HG02678 (cell line): Measurements from ENCODE around the gene PTBP3.
"Not testable (repeated sequence)": the region's sequence is repeated elsewhere in the genome, so short reads cannot be mapped to it uniquely, and the experiment has no call there.

Experiments
- ATAC-seq: cut with Tn5 transposase; IDR thresholded peaks from one replicate; pipeline ENCODE4 v1.9.1; 2021; ENCODE audit warnings: mild to moderate bottlenecking, moderate library complexity; ENCODE audit not compliant: unreplicated experiment

Gene PTBP3

DNA sequence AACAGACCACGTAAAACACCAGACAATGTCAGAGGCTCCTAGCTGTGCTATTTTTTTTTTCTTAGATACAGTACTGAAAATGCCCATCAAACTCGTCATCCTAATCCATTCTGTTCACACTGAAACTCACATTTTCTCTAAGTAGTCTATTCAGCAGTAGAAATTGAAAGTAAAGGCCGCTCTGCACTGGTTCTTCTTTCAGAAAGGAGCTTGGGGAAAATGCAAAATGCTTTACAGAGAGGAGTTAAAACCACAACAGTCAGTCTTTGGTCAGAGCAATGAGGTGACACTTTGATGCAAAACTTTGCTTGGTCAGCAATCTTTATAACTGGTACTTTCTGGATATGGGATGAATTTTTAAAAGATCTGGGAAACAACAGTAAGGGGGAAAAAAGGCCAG, 114.5 kb downstream of the PTBP3 start:
- ATAC-seq = peak; percentile 96

GRCh38 chr9:112212926-112213325, 120.5 kb downstream of the PTBP3 start:
- no peak for ATAC-seq

- ATAC-seq = no peak
These were observed 126.0 kb downstream of the PTBP3 start for GRCh38 chr9:112207451-112207850.

GRCh38 chr9:112203536-112203935, 129.9 kb downstream of the PTBP3 start:
- no peak for ATAC-seq

- ATAC-seq = no peak
These were observed 132.7 kb downstream of the PTBP3 start for GRCh38 chr9:112200711-112201110.

DNA sequence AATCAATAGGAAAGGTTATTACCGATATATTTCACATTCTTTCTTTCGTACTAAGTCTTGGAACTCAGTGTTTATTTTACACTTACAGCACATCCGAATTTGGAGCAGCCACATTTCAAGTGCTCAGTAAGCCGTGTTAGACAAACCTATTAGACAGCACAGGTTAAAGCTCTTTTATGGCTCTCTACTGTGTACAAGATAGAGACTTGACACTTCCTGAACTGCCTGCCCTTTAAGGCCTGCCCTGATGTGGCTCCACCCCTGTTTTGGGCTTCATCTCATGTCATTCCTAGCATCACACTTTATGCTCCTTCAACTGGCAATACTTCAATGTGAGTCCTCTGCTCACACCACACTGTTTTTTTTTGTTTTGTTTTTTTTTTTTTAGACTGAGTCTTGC, 134.8 kb downstream of the PTBP3 start:
- no peak for ATAC-seq

- no peak for ATAC-seq
These were observed 138.4 kb downstream of the PTBP3 start for GRCh38 chr9:112194969-112195431.

GRCh38 chr9:112193572-112194288, 139.7 kb downstream of the PTBP3 start:
- ATAC-seq = no peak

DNA sequence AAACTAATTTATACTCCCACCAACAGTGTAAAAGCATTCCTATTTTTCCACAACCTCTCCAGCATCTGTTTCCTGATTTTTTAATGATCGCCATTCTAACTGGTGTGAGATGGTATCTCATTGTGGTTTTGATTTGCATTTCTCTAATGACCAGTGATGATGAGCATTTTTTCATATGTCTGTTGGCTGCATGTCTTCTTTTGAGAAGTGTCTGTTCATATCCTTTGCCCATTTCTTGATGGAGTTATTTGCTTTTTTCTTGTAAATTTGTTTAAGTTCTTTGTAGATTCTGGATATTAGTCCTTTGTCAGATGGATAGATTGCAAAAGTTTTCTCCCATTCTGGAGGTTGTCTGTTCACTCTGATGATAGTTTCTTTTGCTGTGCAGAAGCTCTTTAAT, 143.1 kb downstream of the PTBP3 start:
- not testable (repeated sequence) for ATAC-seq

- no peak for ATAC-seq
These were observed 144.5 kb downstream of the PTBP3 start for GRCh38 chr9:112188884-112189283.

- no peak for ATAC-seq
These were observed 146.0 kb downstream of the PTBP3 start for GRCh38 chr9:112187404-112187803.

DNA sequence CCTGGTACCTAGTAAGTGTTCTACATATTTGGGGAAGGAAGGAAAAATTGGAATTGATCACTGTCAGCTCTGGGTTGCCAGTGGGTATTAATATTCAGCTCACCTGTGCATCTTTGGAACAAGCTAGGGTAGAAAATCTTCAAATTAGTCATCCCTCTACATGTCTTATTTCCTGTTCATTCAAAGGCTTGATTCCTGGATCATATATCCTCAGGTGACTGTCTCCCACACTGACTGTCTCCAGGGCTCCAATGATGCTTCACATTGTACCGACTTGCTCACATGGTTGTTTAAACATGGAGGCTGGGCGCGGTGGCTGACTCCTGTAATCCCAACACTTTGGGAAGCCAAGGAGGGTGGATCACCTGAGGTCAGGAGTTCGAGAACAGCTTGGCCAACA, 146.7 kb downstream of the PTBP3 start:
- no peak for ATAC-seq

DNA sequence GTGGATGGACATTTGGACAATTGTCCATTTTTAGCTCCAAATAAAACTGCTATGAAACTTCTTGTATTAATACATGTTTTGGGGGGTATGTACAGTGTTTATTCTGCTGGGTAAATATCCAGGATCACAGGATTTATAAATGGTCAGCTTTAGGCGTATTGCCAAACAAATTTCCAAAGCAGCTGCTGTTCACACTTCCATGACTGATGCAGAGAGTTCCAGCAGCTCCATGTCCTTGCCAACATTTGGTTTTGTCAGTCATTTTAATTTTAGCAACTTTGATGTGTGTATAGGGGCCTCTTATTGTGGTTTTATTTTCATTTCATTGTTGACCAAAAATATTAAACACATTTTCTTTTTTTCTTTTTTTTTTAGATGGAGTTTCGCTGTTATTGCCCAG, 148.5 kb downstream of the PTBP3 start:
- ATAC-seq = no peak

DNA sequence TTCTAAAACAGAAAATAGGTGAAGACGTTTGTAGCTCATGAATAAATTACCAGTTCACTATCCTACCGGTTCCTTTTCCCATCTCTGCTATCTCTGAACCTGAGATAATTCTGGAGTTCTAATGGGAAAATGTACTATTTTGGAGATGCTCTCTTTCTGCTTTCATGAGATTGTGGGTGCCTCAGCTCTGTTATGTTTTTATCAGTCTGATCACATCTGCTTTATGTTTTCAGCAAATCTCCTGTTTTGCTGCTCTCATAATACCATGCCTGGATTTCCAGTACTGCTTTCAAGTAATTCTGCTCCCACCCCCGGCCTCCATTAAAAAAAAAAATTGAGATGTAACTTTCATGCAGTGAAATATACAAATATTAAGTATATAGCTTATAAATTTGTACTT, 149.2 kb downstream of the PTBP3 start:
- no peak for ATAC-seq

DNA sequence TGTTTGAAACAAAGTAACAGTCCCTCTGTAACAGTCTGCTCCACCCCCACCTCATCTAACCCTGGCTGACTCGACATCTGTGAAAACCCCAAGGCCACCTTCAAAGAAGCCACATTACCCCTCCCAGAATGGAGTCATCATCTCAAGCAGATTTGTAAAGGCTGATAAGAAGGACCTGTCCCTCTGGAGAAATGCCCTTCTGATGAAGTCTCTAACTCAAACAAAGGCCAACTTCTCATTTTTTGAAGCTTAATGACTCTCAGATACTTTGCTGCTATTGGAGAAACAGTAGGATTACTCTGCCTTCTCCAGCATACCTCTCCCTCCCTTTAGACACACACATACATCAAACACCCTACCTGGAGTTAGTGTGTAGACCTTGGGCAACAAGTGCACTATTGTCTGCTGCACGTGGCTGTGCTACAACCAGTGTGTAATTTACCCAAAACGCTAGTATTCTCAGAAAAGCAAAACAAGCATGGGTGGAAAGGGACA, 153.0 kb downstream of the PTBP3 start:
- ATAC-seq = no peak

GRCh38 chr9:112179816-112180215, 153.6 kb downstream of the PTBP3 start:
- no peak for ATAC-seq

DNA sequence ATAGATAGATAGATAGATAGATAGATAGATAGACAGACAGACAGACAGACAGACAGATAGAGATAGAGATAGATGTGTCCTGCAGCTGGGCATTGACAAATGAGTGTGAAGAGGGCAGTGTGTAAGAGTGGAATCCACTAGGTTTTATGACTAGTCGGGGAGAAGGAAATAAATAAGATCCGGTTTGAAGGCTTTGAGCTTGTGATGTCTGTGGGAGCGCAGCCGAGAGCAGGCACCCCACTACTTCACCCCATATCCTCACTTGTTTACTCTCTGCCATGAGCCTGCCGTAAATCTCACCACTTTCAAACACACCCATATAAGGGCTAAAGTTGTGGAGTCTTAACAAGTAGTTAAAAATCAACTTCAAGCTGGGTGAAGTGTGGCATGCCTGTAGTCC, 156.9 kb downstream of the PTBP3 start:
- ATAC-seq = no peak

GRCh38 chr9:112175796-112176315, 157.6 kb downstream of the PTBP3 start:
- ATAC-seq = no peak

- ATAC-seq = peak; percentile 57
These were observed 158.2 kb downstream of the PTBP3 start, which contains the start of gene SUSD1 for GRCh38 chr9:112174965-112175795. Gene SUSD1 (minus strand): TSS chr9:112175297. CDS start chr9:112175235, 62 bp downstream.

- peak; percentile 87 for ATAC-seq
These were observed 159.0 kb downstream of the PTBP3 start for GRCh38 chr9:112174222-112174964.
